Body of pancreas (tissue), 4 donors: ENCODE measurements around the gene RPL9.

ENCODE experiments used
- CTCF ChIP-seq, 7 experiments: fragments of 450-650 bp in 4 of 7; fragments of 200-600 bp in 3 of 7; sonication (generic) in 3 of 7; IDR thresholded peaks; one replicate each; pipeline ENCODE4 v1.5.1; 2016 to 2019; ENCODE audit warnings: antibody characterized with exemption in 7 of 7
- POLR2A ChIP-seq, 3 donors: fragments of 450-650 bp; IDR thresholded peaks; one replicate each; pipeline ENCODE4 v1.6.1; 2016; ENCODE audit warnings: antibody characterized with exemption in 3 of 3, mild to moderate bottlenecking in 2 of 3

GRCh38 chr4:39429476-39430334 is 29.0 kb downstream of the RPL9 start:
- TF ChIP-seq CTCF (IDR thresholded peaks at IDR 0.05) (no peak), POLR2A (IDR thresholded peaks at IDR 0.05) (no peak)
